Measurements from ENCODE around the gene SHKBP1.

- no peak for TF ChIP-seq PATZ1 (CRISPR knock-in tag; IDR thresholded peaks at IDR 0.05; ENCODE audit: borderline replicate concordance)
- TF ChIP-seq RARB (CRISPR knock-in tag; IDR thresholded peaks at IDR 0.05): no peak
- TF ChIP-seq ESRRG (CRISPR knock-in tag; IDR thresholded peaks at IDR 0.05): no peak
- TF ChIP-seq OSR1 (CRISPR knock-in tag; IDR thresholded peaks at IDR 0.05): no peak
- no peak for TF ChIP-seq TSHZ2 (CRISPR knock-in tag; IDR thresholded peaks at IDR 0.05)
- TF ChIP-seq POU6F1 (CRISPR knock-in tag; IDR thresholded peaks at IDR 0.05; ENCODE audit: borderline replicate concordance, low read depth): no peak
- TF ChIP-seq CSRNP3 (CRISPR knock-in tag; IDR thresholded peaks at IDR 0.05): no peak
These were observed 22.2 kb downstream of the SHKBP1 start for GRCh38 chr19:40598918-40599307.

Measured in SK-N-SH treated with all-trans-retinoic acid at 6 μM for 48 hours (cell line).